ENCODE results near the gene RALY.

The RALY gene

GRCh38 chr20:34008477-34008876 is 14.8 kb downstream of the RALY start:
- CTCF ChIA-PET: no interaction called here
- POLR2A ChIA-PET: no interaction called here
- TF ChIP-seq ELF4 (IDR thresholded peaks at IDR 0.05): no peak
- DNase-seq (ENCODE audit: extremely low spot score): no peak

GRCh38 chr20:34010405-34010931 is 16.8 kb downstream of the RALY start:
- ChIA-PET CTCF (interaction anchor here (0.5 to 1.1 kb wide), 2 partner anchors 12 to 1244 kb away, joined by 3 read pairs; no protein-coding TSS in a partner anchor), POLR2A (interaction anchor here (1.0 kb wide), 1 partner anchor 17 kb away, joined by 4 read pairs; the partner anchor contains the start of gene RALY)
- TF ChIP-seq FOXA1 (IDR thresholded peaks at IDR 0.05): no peak
- no peak for TF ChIP-seq FOXM1 (IDR thresholded peaks at IDR 0.05; ENCODE audit: borderline replicate concordance)
- no peak for TF ChIP-seq L3MBTL2 (conservative IDR thresholded peaks at IDR 0.05)
- TF ChIP-seq NFRKB (IDR thresholded peaks at IDR 0.05): no peak
- DNase-seq (ENCODE audit: extremely low spot score): no peak

GRCh38 chr20:34011275-34011674 is 17.6 kb downstream of the RALY start:
- no peak for TF ChIP-seq SUZ12 (IDR thresholded peaks at IDR 0.05)
- no peak for TF ChIP-seq CTBP1 (IDR thresholded peaks at IDR 0.05; ENCODE audit: borderline replicate concordance)
- TF ChIP-seq PKNOX1 (IDR thresholded peaks at IDR 0.05): no peak
- no peak for TF ChIP-seq L3MBTL2 (conservative IDR thresholded peaks at IDR 0.05)
- no peak for TF ChIP-seq SP1 (IDR thresholded peaks at IDR 0.05)
- no peak for TF ChIP-seq FOXK2 (IDR thresholded peaks at IDR 0.05)
- TF ChIP-seq LEF1 (IDR thresholded peaks at IDR 0.05; ENCODE audit: borderline replicate concordance): no peak
- no peak for TF ChIP-seq ELF4 (IDR thresholded peaks at IDR 0.05)
- no peak for TF ChIP-seq TARDBP (IDR thresholded peaks at IDR 0.05)
- no peak for TF ChIP-seq BHLHE40 (IDR thresholded peaks at IDR 0.05; ENCODE audit: borderline replicate concordance)
- no peak for TF ChIP-seq FOXM1 (IDR thresholded peaks at IDR 0.05; ENCODE audit: borderline replicate concordance)
- TF ChIP-seq ARNT (IDR thresholded peaks at IDR 0.05): no peak
- TF ChIP-seq HDGF (IDR thresholded peaks at IDR 0.05; ENCODE audit: borderline replicate concordance): no peak
- TF ChIP-seq FOXA1 (IDR thresholded peaks at IDR 0.05): no peak
- CTCF ChIA-PET: interaction anchor here (0.5 to 1.1 kb wide), 3 partner anchors 11 to 1245 kb away, joined by 3 to 5 read pairs (median 3); no protein-coding TSS in a partner anchor
- DNase-seq (ENCODE audit: extremely low spot score): no peak
- POLR2A ChIA-PET: no interaction called here

GRCh38 chr20:34012330-34012729 is 18.6 kb downstream of the RALY start:
- no peak for DNase-seq (ENCODE audit: extremely low spot score)
- TF ChIP-seq ELF4 (IDR thresholded peaks at IDR 0.05) (no peak), PKNOX1 (IDR thresholded peaks at IDR 0.05) (no peak), TARDBP (IDR thresholded peaks at IDR 0.05) (no peak), CTBP1 (IDR thresholded peaks at IDR 0.05; ENCODE audit: borderline replicate concordance) (no peak), SUZ12 (IDR thresholded peaks at IDR 0.05) (no peak), NFRKB (IDR thresholded peaks at IDR 0.05) (no peak), BHLHE40 (IDR thresholded peaks at IDR 0.05; ENCODE audit: borderline replicate concordance) (no peak), FOXK2 (IDR thresholded peaks at IDR 0.05) (no peak), ZNF384 (IDR thresholded peaks at IDR 0.05) (no peak), HDGF (IDR thresholded peaks at IDR 0.05; ENCODE audit: borderline replicate concordance) (no peak), LEF1 (IDR thresholded peaks at IDR 0.05; ENCODE audit: borderline replicate concordance) (no peak), ARNT (IDR thresholded peaks at IDR 0.05) (no peak), SP1 (IDR thresholded peaks at IDR 0.05) (no peak), FOXA1 (IDR thresholded peaks at IDR 0.05) (no peak), FOXM1 (IDR thresholded peaks at IDR 0.05; ENCODE audit: borderline replicate concordance) (no peak)
- POLR2A ChIA-PET: no interaction called here

GRCh38 chr20:34012735-34013134 is 19.0 kb downstream of the RALY start:
- ChIA-PET POLR2A (interaction anchor here (1.3 kb wide), 1 partner anchor 20 kb away, joined by 6 read pairs; the partner anchor contains the start of gene RALY), CTCF (no interaction called here)
- TF ChIP-seq FOXK2 (IDR thresholded peaks at IDR 0.05) (no peak), SP1 (IDR thresholded peaks at IDR 0.05) (no peak), CTBP1 (IDR thresholded peaks at IDR 0.05; ENCODE audit: borderline replicate concordance) (no peak), LEF1 (IDR thresholded peaks at IDR 0.05; ENCODE audit: borderline replicate concordance) (no peak), ARNT (IDR thresholded peaks at IDR 0.05) (no peak), HDGF (IDR thresholded peaks at IDR 0.05; ENCODE audit: borderline replicate concordance) (no peak), BHLHE40 (IDR thresholded peaks at IDR 0.05; ENCODE audit: borderline replicate concordance) (no peak), L3MBTL2 (conservative IDR thresholded peaks at IDR 0.05) (no peak)

More at GRCh38 chr20:34012330-34012729, 18.6 kb downstream of the RALY start:
- CTCF ChIA-PET: no interaction called here

GRCh38 chr20:34013554-34013953 is 19.8 kb downstream of the RALY start:
- DNase-seq (ENCODE audit: extremely low spot score): no peak
- ChIA-PET POLR2A (interaction anchor here (1.3 kb wide), 1 partner anchor 20 kb away, joined by 6 read pairs; the partner anchor contains the start of gene RALY), CTCF (no interaction called here)
- TF ChIP-seq BHLHE40 (IDR thresholded peaks at IDR 0.05; ENCODE audit: borderline replicate concordance) (no peak), L3MBTL2 (conservative IDR thresholded peaks at IDR 0.05) (no peak), SP1 (IDR thresholded peaks at IDR 0.05) (no peak), ZNF384 (IDR thresholded peaks at IDR 0.05) (no peak), ARNT (IDR thresholded peaks at IDR 0.05) (no peak), FOXM1 (IDR thresholded peaks at IDR 0.05; ENCODE audit: borderline replicate concordance) (no peak), PKNOX1 (IDR thresholded peaks at IDR 0.05) (no peak), ELF4 (IDR thresholded peaks at IDR 0.05) (no peak), TARDBP (IDR thresholded peaks at IDR 0.05) (no peak), SUZ12 (IDR thresholded peaks at IDR 0.05) (no peak), LEF1 (IDR thresholded peaks at IDR 0.05; ENCODE audit: borderline replicate concordance) (no peak), HDGF (IDR thresholded peaks at IDR 0.05; ENCODE audit: borderline replicate concordance) (no peak)

More at GRCh38 chr20:34012735-34013134, 19.0 kb downstream of the RALY start:
- no peak for DNase-seq (ENCODE audit: extremely low spot score)
